CD14-positive monocyte (primary cell): Measurements from ENCODE around the gene AHCYL1. TPM values are rescaled to one million over a fixed set of nuclear protein-coding genes. Genes with fewer than 3 reads are reported as not detected.

ENCODE experiments used
- DNase-seq, 3 donors: peaks; one replicate each; pipeline ENCODE4 v3.0.0-alpha.2; 2011 to 2022
- H2AFZ ChIP-seq: 2 replicates; pipeline ENCODE4 v1.6.0; 2012; ENCODE audit warnings: mild to moderate bottlenecking, low read depth, low read length, inconsistent platforms; ENCODE audit not compliant: insufficient read depth, poor library complexity, severe bottlenecking
- H3K27ac ChIP-seq, 2 donors: 1 replicate in 1 of 2; 2 replicates in 1 of 2; pipeline ENCODE4 v1.5.1; 2012 to 2013; ENCODE audit warnings: low read length in 2 of 2, control low read depth in 1 of 2, inconsistent platforms in 1 of 2, low read depth in 1 of 2, mild to moderate bottlenecking in 1 of 2
- H3K27me3 ChIP-seq, 2 donors: one replicate each; pipeline versions ENCODE4 v1.6.0 to v1.6.1; 2011 to 2013; ENCODE audit warnings: low read length in 2 of 2; ENCODE audit not compliant: control insufficient read depth in 2 of 2, insufficient read depth in 2 of 2
- H3K36me3 ChIP-seq, 2 donors: replicated peaks in 1 of 2; 1 replicate in 1 of 2; 2 replicates in 1 of 2; pipeline versions ENCODE4 v1.5.1 to v1.6.1; 2012 to 2013; ENCODE audit warnings: low read length in 2 of 2, control low read depth in 1 of 2, inconsistent platforms in 1 of 2, mild to moderate bottlenecking in 1 of 2; ENCODE audit not compliant: insufficient read depth in 2 of 2, control insufficient read depth in 1 of 2
- H3K4me1 ChIP-seq, 2 donors: 1 replicate in 1 of 2; 2 replicates in 1 of 2; pipeline versions ENCODE4 v1.5.1 to v1.6.1; 2012 to 2013; ENCODE audit warnings: low read length in 2 of 2, control low read depth in 1 of 2, inconsistent platforms in 1 of 2, mild to moderate bottlenecking in 1 of 2, moderate library complexity in 1 of 2; ENCODE audit not compliant: insufficient read depth in 2 of 2, control insufficient read depth in 1 of 2
- H3K4me2 ChIP-seq: replicated peaks from 2 replicates; pipeline ENCODE3; 2012; ENCODE audit warnings: low read length, moderate library complexity, mild to moderate bottlenecking; ENCODE audit not compliant: poor library complexity, severe bottlenecking; ENCODE audit errors: extremely low read depth
- H3K4me3 ChIP-seq, 3 experiments: fragments of 200-600 bp in 1 of 3; sonication (generic) in 1 of 3; replicated peaks in 1 of 3; 1 replicate in 2 of 3; 2 replicates in 1 of 3; pipeline ENCODE4 v1.5.1; 2011 to 2013; ENCODE audit warnings: low read length in 3 of 3, mild to moderate bottlenecking in 3 of 3, control low read depth in 2 of 3, low read depth in 2 of 3, inconsistent platforms in 1 of 3, moderate library complexity in 1 of 3
- H3K79me2 ChIP-seq: 2 replicates; pipeline ENCODE4 v1.6.0; 2012; ENCODE audit warnings: mild to moderate bottlenecking, control low read depth, inconsistent platforms, low read length, moderate library complexity; ENCODE audit not compliant: insufficient read depth
- H3K9ac ChIP-seq: 2 replicates; pipeline ENCODE4 v1.6.0; 2017; ENCODE audit warnings: low read length, mild to moderate bottlenecking; ENCODE audit not compliant: insufficient read depth, poor library complexity, severe bottlenecking
- H3K9me3 ChIP-seq, 2 donors: replicated peaks in 1 of 2; 1 replicate in 1 of 2; 2 replicates in 1 of 2; pipeline versions ENCODE4 v1.5.1 to v1.6.1; 2012 to 2013; ENCODE audit warnings: low read length in 2 of 2, control low read depth in 1 of 2; ENCODE audit not compliant: control insufficient read depth in 1 of 2, insufficient read depth in 1 of 2
- H4K20me1 ChIP-seq: 2 replicates; pipeline ENCODE4 v1.6.0; 2012; ENCODE audit warnings: mild to moderate bottlenecking, low read length, control low read depth, moderate library complexity; ENCODE audit not compliant: insufficient read depth
- H3K27ac Mint-ChIP-seq, 7 donors: one replicate each; pipeline ENCODE4 v1.8.0; 2020; ENCODE audit warnings: mild to moderate bottlenecking in 7 of 7, mixed read lengths in 7 of 7, moderate library complexity in 6 of 7, inconsistent platforms in 2 of 7
- H3K27me3 Mint-ChIP-seq, 3 donors: one replicate each; pipeline ENCODE4 v1.8.0; 2021 to 2022; ENCODE audit warnings: low read depth in 3 of 3, mild to moderate bottlenecking in 3 of 3, mixed read lengths in 3 of 3, moderate library complexity in 3 of 3, inconsistent platforms in 1 of 3
- H3K36me3 Mint-ChIP-seq, 2 donors: one replicate each; pipeline ENCODE4 v1.8.0; 2020; ENCODE audit warnings: mixed read lengths in 2 of 2, inconsistent platforms in 1 of 2, mild to moderate bottlenecking in 1 of 2
- H3K4me1 Mint-ChIP-seq: one replicate; pipeline ENCODE4 v1.8.0; 2020; ENCODE audit warnings: mild to moderate bottlenecking, mixed read lengths
- H3K4me3 Mint-ChIP-seq, 2 donors: one replicate each; pipeline ENCODE4 v1.8.0; 2020; ENCODE audit warnings: mild to moderate bottlenecking in 2 of 2, mixed read lengths in 2 of 2, moderate library complexity in 1 of 2
- H3K9me3 Mint-ChIP-seq, 7 donors: one replicate each; pipeline ENCODE4 v1.8.0; 2020 to 2022; ENCODE audit warnings: mixed read lengths in 7 of 7, mild to moderate bottlenecking in 6 of 7, moderate library complexity in 6 of 7, inconsistent platforms in 2 of 7
- WGBS: methylation state at CpG from one replicate; pipeline ENCODE4 v1.1.5; 2013; ENCODE audit warnings: missing lambda C conversion rate; ENCODE audit not compliant: insufficient coverage; 5-methylcytosine and 5-hydroxymethylcytosine counted together
- intact Hi-C, 2 donors: fragments of 100-400 bp; cut with micrococcal nuclease; formaldehyde crosslinking; loops; one replicate each; pipeline versions ENCODE4 v1.15.0 to v1.15.1; 2023
- polyA plus RNA-seq, 3 donors: library from polyadenylated mRNA; depleted of rRNA in 1 of 3; unstranded in 2 of 3; stranded (reverse) in 1 of 3; fragments of 300-500 nt in 2 of 3; fragments of >200 nt in 1 of 3; fragmentation: Illumina TruSeq in 2 of 3; gene quantifications; 1 replicate in 2 of 3; 2 replicates in 1 of 3; pipeline ENCODE4 v1.2.3, GENCODE V29; 2012 to 2021
- TF ChIP-seq, protein P1 (sequence below): fragments of 200-600 bp; IDR thresholded peaks from one replicate; pipeline ENCODE4 v1.8.0; 2022; ENCODE audit warnings: antibody characterized with exemption, mild to moderate bottlenecking

Gene AHCYL1
- polyA plus RNA-seq, 3 donors: 39.1 to 63.9 (median 48.8) TPM

DNA sequence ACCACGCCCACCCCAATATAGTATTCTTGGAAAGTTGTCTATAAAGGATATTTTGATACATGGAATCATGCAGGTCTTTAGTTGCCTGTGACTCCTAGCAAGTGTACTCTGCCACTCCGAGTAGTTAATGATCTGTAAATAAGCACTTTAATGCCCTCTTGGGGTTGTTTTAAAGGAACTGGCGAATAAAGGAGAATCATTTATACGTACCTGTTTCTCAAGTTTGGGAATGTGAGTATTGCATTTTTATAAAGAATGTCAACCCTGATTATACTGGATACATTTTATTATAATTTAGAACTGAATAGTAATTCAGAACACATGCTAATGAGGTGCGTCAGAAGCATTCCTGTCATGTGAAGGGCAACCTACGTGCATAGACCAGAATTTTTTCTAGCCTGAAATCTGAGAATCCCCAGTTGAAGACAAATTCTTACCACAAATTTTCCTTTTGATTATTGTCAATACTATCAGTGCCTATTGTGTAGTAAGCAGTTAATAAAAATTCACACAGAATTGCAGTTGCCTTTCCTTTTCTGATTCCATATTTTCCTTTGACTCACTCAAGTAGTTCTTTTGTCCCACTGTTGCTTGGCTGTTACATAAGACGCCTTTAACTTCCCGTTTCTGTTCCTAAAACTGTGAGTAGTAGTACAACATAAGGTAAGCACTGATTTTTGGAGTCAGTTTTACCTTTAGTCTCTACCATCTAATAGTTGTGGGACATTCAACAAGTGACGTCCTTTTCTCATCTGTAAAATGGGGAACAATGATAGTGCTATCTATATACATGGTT is 5.1 kb downstream of the AHCYL1 start:
- Mint-ChIP-seq H3K4me3 (peak overlapping the region; percentile 20 to 79), H3K4me1 (peaks cover 67% of the 10 kb centered on the region), H3K36me3 (peaks cover 14 to 16% of the 10 kb centered on the region in 2 donors), H3K27me3 (no peaks in the 10 kb centered on the region), H3K27ac (peak overlapping the region; percentile 84 to 93 (median 89)), H3K9me3 (no peaks in the 10 kb centered on the region)
- H3K9ac ChIP-seq: no peak overlapping the region
- H2AFZ ChIP-seq: no peak overlapping the region
- no peaks in the 10 kb centered on the region for H3K9me3 ChIP-seq
- H3K4me3 ChIP-seq: peak overlapping the region in 2 of 3 experiments; percentile 29 to 63
- DNase-seq: peak; percentile 57 to 83 (median 83)
- peaks cover 43% of the 10 kb centered on the region for H4K20me1 ChIP-seq
- H3K4me1 ChIP-seq: peaks cover 50 to 63% of the 10 kb centered on the region in 2 donors
- no peaks in the 10 kb centered on the region for H3K27me3 ChIP-seq
- H3K27ac ChIP-seq: peak overlapping the region in 1 of 2 donors; percentile 67
- TF ChIP-seq, protein P1, sequence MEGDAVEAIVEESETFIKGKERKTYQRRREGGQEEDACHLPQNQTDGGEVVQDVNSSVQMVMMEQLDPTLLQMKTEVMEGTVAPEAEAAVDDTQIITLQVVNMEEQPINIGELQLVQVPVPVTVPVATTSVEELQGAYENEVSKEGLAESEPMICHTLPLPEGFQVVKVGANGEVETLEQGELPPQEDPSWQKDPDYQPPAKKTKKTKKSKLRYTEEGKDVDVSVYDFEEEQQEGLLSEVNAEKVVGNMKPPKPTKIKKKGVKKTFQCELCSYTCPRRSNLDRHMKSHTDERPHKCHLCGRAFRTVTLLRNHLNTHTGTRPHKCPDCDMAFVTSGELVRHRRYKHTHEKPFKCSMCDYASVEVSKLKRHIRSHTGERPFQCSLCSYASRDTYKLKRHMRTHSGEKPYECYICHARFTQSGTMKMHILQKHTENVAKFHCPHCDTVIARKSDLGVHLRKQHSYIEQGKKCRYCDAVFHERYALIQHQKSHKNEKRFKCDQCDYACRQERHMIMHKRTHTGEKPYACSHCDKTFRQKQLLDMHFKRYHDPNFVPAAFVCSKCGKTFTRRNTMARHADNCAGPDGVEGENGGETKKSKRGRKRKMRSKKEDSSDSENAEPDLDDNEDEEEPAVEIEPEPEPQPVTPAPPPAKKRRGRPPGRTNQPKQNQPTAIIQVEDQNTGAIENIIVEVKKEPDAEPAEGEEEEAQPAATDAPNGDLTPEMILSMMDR: no peak
- intact Hi-C loops: loop anchor here in 1 of 2 donors (10.0 kb wide), 3 partner anchors 75 to 445 kb away; partner anchors contain the start of genes CSF1 and GNAI3
- peaks cover 92% of the 10 kb centered on the region for H3K79me2 ChIP-seq
- H3K4me2 ChIP-seq: peak overlapping the region; percentile 63
- 60% methylated on average over 1 of the region's 9 CpGs for WGBS
- H3K36me3 ChIP-seq: peaks cover 0 to 6% of the 10 kb centered on the region in 2 donors

DNA sequence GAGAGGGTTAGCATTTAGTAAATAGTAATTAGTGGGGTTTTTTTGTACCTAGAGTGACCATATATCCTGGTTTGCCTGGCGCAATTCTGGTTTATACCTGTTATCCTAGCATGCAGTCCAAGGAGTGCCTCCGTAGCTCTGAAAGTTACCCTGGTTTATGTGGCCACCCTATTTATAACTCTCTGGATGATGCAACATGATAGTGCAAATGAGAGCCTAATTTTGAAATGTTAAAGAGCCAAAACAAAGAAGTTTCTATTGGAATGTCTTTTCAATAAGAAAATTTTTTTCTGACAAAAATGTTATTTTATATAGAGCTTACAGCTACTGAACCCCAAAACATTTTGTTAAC is 5.7 kb downstream of the AHCYL1 start:
- WGBS: 100% methylated on average over 1 of the region's 2 CpGs
- Mint-ChIP-seq H3K9me3 (no peaks in the 10 kb centered on the region), H3K27me3 (no peaks in the 10 kb centered on the region), H3K4me3 (peak overlapping the region; percentile 55 to 79), H3K4me1 (peaks cover 66% of the 10 kb centered on the region), H3K27ac (peak overlapping the region; percentile 84 to 93 (median 89)), H3K36me3 (peaks cover 14 to 16% of the 10 kb centered on the region in 2 donors)
- Histone ChIP-seq H3K79me2 (peaks cover 93% of the 10 kb centered on the region), H3K9ac (no peak overlapping the region), H3K36me3 (peaks cover 0 to 12% of the 10 kb centered on the region in 2 donors), H3K4me3 (peak overlapping the region in 2 of 3 experiments; percentile 29 to 63), H3K4me1 (peaks cover 47 to 61% of the 10 kb centered on the region in 2 donors), H3K4me2 (peak overlapping the region; percentile 63), H3K27ac (peak overlapping the region in 1 of 2 donors; percentile 67), H3K27me3 (no peaks in the 10 kb centered on the region), H2AFZ (no peak overlapping the region), H3K9me3 (no peaks in the 10 kb centered on the region), H4K20me1 (peaks cover 49% of the 10 kb centered on the region)
- TF ChIP-seq, protein P1: no peak
- DNase-seq: peak in 1 of 3 donors; percentile 19
- intact Hi-C loops: no loop called here
